ENCODE results near the gene GNS. TPM values are rescaled to one million over a fixed set of nuclear protein-coding genes. Genes with fewer than 3 reads are reported as not detected.

Gene GNS
- total and polyA plus RNA-seq, 2 of the 4 experiments (the other 2 are of a cell fraction) = 60.4 to 80.7 TPM

DNA sequence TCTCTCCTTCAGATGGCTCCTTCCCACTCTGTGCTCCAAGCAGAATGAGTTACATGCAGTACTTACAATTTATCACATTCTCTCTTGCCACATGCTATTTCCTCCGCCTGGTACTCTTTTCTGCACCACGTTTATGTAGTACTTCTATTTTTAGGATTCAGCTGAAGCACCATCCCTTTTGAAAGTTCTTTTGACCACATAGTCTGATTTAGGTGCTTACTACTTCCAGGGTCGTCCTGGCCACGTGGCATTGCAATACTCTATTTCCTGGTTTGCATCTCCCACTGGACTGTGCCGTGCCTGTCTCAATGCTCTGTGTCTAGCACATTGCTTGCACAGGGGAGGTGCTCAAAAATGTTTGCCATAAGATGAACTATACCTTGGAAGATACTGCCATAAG, 48.9 kb upstream of the GNS start:
- no peak overlapping the region for H2BK20ac ChIP-seq (ENCODE audit: low read depth, low read length)
- no peaks in the 10 kb centered on the region for H3K36me3 ChIP-seq (ENCODE audit: control insufficient read depth, insufficient read depth, low read length)
- no peak overlapping the region for H2AK5ac ChIP-seq (ENCODE audit: low read depth, low read length)
- ChIA-PET POLR2A (ENCODE audit: unreplicated experiment) (no interaction called here), CTCF (no interaction called here)
- peaks cover 7% of the 10 kb centered on the region for H3K27me3 ChIP-seq (ENCODE audit: control insufficient read depth, insufficient read depth, low read length)
- no peak overlapping the region for H3K4me2 ChIP-seq (ENCODE audit: low read depth, low read length)
- H3K4me3 ChIP-seq (ENCODE audit: insufficient read depth, low read depth, low read length) = no peak overlapping the region
- no peaks in the 10 kb centered on the region for H3K9me1 ChIP-seq (ENCODE audit: insufficient read depth, low read length)
- H3K56ac ChIP-seq (ENCODE audit: extremely low read depth, insufficient read depth, low read length) = no peak overlapping the region
- no peak overlapping the region for H3K18ac ChIP-seq (ENCODE audit: low read depth, low read length)
- H4K8ac ChIP-seq (ENCODE audit: low read depth in 2 of 2, low read length in 2 of 2) = no peak overlapping the region
- intact Hi-C loops (cut with micrococcal nuclease) (loop anchor here (10.0 kb wide), 1 partner anchor 1297 kb away; no protein-coding TSS in a partner anchor), in situ Hi-C loops (cut with MboI; ENCODE audit: low sequenced_read_pairs) (no loop called here), dilution Hi-C loops (cut with HindIII; ENCODE audit: low sequenced_read_pairs, unreplicated experiment) (no loop called here)
- DNase-seq (no peak), ATAC-seq (ENCODE audit: low read depth) (no peak)
- no peak overlapping the region for H2AFZ ChIP-seq (replicated peaks; ENCODE audit: low read length, poor library complexity)
- no peaks in the 10 kb centered on the region for H3K9me3 ChIP-seq (ENCODE audit: control insufficient read depth, insufficient read depth, low read length)
- H3K14ac ChIP-seq (replicated peaks; ENCODE audit: low read depth, low read length) = no peak overlapping the region
- H3K79me1 ChIP-seq (ENCODE audit: low read depth in 1 of 2, low read length in 2 of 2) = no peaks in the 10 kb centered on the region
- TF ChIP-seq RFX5 (IDR thresholded peaks at IDR 0.05; ENCODE audit: low read depth, low read length) (no peak), FOS (IDR thresholded peaks at IDR 0.05; ENCODE audit: low read depth, low read length) (no peak), RCOR1 (IDR thresholded peaks at IDR 0.05; ENCODE audit: insufficient replicate concordance, low read length) (no peak), CEBPB (IDR thresholded peaks at IDR 0.05; ENCODE audit: low read depth, low read length) (no peak), MXI1 (IDR thresholded peaks at IDR 0.05; ENCODE audit: borderline replicate concordance, low read depth, low read length) (no peak), SMC3 (IDR thresholded peaks at IDR 0.05; ENCODE audit: low read depth, low read length) (no peak), MAFK (IDR thresholded peaks at IDR 0.05; ENCODE audit: low read depth, low read length) (no peak), ELK1 (IDR thresholded peaks at IDR 0.05; ENCODE audit: borderline replicate concordance, low read depth, low read length) (no peak), CTCF (conservative IDR thresholded peaks at IDR 0.05; ENCODE audit: low read depth, low read length) (no peak)
- H4K91ac ChIP-seq (ENCODE audit: insufficient read depth, low read depth, low read length) = no peak overlapping the region
- no peak overlapping the region for H2BK15ac ChIP-seq (ENCODE audit: low read depth, low read length)
- WGBS, 2 experiments (ENCODE audit: extremely low coverage in 2 of 2, insufficient read length in 1 of 2) = 32% methylated on average over 4 of the region's 5 CpGs; no CpG with 5 or more reads in 1 of the 2 experiments
- H4K5ac ChIP-seq (ENCODE audit: low read depth, low read length) = no peak overlapping the region
- no peaks in the 10 kb centered on the region; the same call in 1 of the 2 replicates for H3K4me1 ChIP-seq (ENCODE audit: control insufficient read depth, insufficient read depth, low read length)
- no peak overlapping the region for H2BK5ac ChIP-seq (ENCODE audit: low read depth, low read length, poor library complexity, severe bottlenecking)
- no peaks in the 10 kb centered on the region for H4K20me1 ChIP-seq (ENCODE audit: insufficient read depth, low read length)
- H3K23ac ChIP-seq (ENCODE audit: low read depth, low read length) = no peak overlapping the region
- H2BK120ac ChIP-seq (ENCODE audit: low read depth, low read length) = no peak overlapping the region
- no peak overlapping the region for H3K9ac ChIP-seq (ENCODE audit: low read depth, low read length)
- BruUV-seq (replicated peaks) = no TSS peak
- H3K4ac ChIP-seq (ENCODE audit: low read depth, low read length) = no peak overlapping the region
- H2AK9ac ChIP-seq (replicated peaks; ENCODE audit: low read depth, low read length, poor library complexity) = no peak overlapping the region
- no peak overlapping the region for H3K27ac ChIP-seq (ENCODE audit: insufficient read depth, low read length)

Data from IMR-90 (cell line).